Measurements from ENCODE around the gene COL26A1. TPM values are rescaled to one million over a fixed set of nuclear protein-coding genes. Genes with fewer than 3 reads are reported as not detected.

The COL26A1 gene
- total RNA-seq = not detected in 2 replicates

DNA sequence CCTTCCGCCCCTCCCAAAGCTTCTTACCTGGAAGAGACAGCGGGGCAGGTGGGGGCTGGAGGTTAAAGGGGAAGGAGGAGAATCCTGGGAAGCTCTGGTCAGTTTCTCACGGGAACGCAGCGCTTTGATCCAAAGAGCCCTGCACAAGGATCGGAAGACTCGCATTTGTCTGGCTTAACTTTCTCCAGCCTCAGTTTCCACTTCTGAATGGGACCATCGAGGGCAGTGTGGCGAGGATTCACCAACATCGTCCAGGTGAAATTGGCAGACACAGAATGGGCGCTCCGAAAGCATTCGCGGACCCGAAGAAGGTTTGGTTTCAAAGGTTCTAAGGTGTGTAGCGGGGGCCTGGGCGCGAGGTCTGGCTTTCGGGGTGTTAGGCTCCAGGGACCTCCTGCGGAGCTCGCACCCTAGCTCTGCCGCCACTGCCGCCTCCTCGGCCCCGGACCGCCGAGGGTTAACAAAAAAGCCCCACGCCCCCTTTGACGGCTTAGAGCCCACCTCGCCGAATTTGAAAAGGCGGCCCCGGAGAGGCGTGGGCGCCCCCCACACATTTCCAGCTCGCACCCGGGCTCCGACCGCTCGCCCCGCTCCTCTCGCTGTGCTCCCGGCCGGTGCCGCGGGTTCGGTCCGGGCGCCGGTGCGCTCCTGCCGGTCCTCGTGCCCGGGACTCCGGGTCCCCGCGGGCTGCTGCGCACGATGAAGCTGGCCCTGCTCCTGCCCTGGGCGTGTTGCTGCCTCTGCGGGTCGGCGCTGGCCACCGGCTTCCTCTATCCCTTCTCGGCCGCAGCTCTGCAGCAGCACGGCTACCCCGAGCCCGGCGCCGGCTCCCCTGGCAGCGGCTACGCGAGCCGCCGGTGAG is at the start of gene COL26A1:
TSS of gene COL26A1 (plus strand) at position 542 of the 862 bp plus-strand sequence. CDS start at position 700, 158 bp downstream.

DNA sequence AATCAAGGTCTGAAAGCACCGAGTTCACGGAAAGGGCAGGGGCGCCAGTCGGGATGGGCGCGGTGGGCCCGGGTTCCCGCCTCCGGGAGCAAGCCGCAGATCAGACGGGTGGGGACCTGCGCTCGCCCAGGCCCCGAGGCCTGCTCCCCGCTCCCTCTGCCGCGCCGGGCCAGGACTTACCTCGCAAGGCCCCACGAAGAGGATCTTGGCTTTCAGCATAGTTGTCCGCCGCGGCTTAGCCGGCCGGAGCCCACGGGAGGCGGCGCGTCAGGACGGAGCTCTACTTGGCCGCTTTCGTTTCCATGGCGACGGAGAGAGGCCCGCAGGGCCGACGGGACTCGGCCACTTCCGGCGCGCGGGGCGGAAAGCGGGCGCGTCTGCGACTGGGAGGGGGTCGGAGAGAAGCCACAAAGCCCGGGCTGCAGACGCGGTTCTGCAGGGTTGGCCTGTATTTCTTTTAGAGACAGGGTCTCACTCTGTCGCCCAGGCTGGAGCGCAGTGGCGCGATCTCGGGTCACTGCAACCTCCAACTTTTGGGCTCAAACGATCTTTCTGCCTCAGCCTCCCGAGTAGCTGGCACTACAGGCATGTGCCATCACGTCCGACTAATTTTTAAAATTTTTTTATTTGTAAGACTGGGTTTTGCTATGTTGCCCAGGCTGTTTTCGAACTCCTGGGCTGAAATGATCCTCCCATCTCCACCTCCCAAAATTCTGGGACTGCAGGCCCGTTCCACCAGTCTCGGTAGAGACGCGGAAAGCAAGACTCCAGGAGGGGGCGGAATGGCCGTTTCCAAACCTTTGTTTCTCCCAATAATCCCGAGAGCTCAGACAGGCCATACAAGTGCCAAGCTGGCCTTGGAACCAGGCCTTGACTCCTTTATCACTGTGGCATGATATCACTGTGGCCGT is 40.9 kb upstream of the COL26A1 start, which contains the start of gene IFT22:
TSS of gene IFT22 (minus strand) at position 322 of the 911 bp plus-strand sequence. CDS start at position 219, 103 bp downstream.

Other genes starting within 250 kb of the COL26A1 start
- gene SERPINE1, start 235.8 kb upstream of the COL26A1 start, total RNA-seq = 23.4 and 74.3 TPM in 2 replicates
- gene AP1S1, start 208.4 kb upstream of the COL26A1 start, total RNA-seq = 124 and 147 TPM in 2 replicates
- gene VGF, start 197.3 kb upstream of the COL26A1 start, total RNA-seq = not detected in 2 replicates
- not detected in 2 replicates for gene NAT16, start 182.6 kb upstream of the COL26A1 start, total RNA-seq
- gene MOGAT3, start 161.8 kb upstream of the COL26A1 start, total RNA-seq = not detected in 2 replicates
- 24.2 and 24.5 TPM in 2 replicates for gene PLOD3, start 145.3 kb upstream of the COL26A1 start, total RNA-seq
- 82.3 and 86.4 TPM in 2 replicates for gene ZNHIT1, start 144.7 kb upstream of the COL26A1 start, total RNA-seq
- 1.6 and 2.1 TPM in 2 replicates for gene CLDN15, start 125.1 kb upstream of the COL26A1 start, total RNA-seq
- gene FIS1, start 117.8 kb upstream of the COL26A1 start, total RNA-seq = 190 and 247 TPM in 2 replicates
- 12.2 and 17.8 TPM in 2 replicates for gene IFT22, start 41.1 kb upstream of the COL26A1 start, total RNA-seq